OCI-LY3 (cell line): ENCODE data around the gene REC114.

Experiments used
- EZH2phosphoT487 ChIP-seq: fragments of 200-600 bp; shearing (Covaris generic); IDR thresholded peaks from 2 replicates; pipeline ENCODE4 v1.6.1; 2018; ENCODE audit warnings: antibody characterized with exemption, mixed run types, low read depth
- TF ChIP-seq, protein P1 (sequence below): fragments of 200-600, 300-600 bp; sonication (generic); IDR thresholded peaks from 2 replicates; pipeline ENCODE4 v1.5.1; 2014; ENCODE audit warnings: antibody characterized with exemption, low read length, low read depth

DNA sequence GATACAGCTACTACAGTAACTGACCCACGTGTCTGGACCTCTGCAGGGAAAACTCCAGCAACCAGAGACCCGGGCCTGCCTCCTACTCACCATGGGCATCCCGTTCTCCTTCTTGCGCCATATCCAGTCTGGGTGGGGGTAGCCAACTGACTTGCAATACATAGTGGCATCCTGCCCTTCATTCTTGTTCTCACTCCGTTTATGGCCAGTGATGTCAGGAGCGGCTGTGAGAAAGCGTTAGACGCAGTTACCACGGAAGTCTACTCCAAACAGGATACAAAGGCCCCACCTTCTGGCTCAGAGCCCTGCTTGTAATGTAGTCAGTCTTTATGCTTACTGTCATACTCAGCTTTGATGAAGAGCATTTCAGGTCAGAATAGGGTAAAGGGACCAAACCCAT lies 130.6 kb downstream of the REC114 start:
- TF ChIP-seq, protein P1, sequence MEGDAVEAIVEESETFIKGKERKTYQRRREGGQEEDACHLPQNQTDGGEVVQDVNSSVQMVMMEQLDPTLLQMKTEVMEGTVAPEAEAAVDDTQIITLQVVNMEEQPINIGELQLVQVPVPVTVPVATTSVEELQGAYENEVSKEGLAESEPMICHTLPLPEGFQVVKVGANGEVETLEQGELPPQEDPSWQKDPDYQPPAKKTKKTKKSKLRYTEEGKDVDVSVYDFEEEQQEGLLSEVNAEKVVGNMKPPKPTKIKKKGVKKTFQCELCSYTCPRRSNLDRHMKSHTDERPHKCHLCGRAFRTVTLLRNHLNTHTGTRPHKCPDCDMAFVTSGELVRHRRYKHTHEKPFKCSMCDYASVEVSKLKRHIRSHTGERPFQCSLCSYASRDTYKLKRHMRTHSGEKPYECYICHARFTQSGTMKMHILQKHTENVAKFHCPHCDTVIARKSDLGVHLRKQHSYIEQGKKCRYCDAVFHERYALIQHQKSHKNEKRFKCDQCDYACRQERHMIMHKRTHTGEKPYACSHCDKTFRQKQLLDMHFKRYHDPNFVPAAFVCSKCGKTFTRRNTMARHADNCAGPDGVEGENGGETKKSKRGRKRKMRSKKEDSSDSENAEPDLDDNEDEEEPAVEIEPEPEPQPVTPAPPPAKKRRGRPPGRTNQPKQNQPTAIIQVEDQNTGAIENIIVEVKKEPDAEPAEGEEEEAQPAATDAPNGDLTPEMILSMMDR = no peak
- no peak for TF ChIP-seq EZH2phosphoT487
